Naive thymus-derived CD8-positive, alpha-beta T cell (primary cell): ENCODE measurements around the gene COPZ1. TPM values are rescaled to one million over a fixed set of nuclear protein-coding genes. Genes with fewer than 3 reads are reported as not detected.

Source experiments
- ATAC-seq, 2 donors: fragments of 150-1000 bp; cut with Tn5 transposase in 1 of 2; sonication (Bioruptor Pico), chemical (Tn5 transposase) in 1 of 2; 1 replicate in 1 of 2; 2 replicates in 1 of 2; pipeline ENCODE4 v1.10.0; 2021; ENCODE audit warnings: mild to moderate bottlenecking in 2 of 2, moderate library complexity in 2 of 2
- POLR2A ChIA-PET: fragments of 350-600 bp; sonication (Branson Sonifier 250); formaldehyde crosslinking; loops from one replicate; lab custom pipeline; 2021; ENCODE audit warnings: antibody characterized with exemption; lab: Charles Lee
- DNase-seq, 10 donors: peaks; one replicate each; pipeline versions ENCODE4 v3.0.0 to v3.0.0-alpha.2; 2020 to 2022
- H3K27ac Mint-ChIP-seq, 10 donors: one replicate each; pipeline ENCODE4 v1.8.0; 2020 to 2022; ENCODE audit warnings: mild to moderate bottlenecking in 10 of 10, mixed read lengths in 10 of 10, moderate library complexity in 4 of 10, inconsistent platforms in 1 of 10
- H3K27me3 Mint-ChIP-seq, 5 donors: one replicate each; pipeline ENCODE4 v1.8.0; 2021 to 2022; ENCODE audit warnings: mixed read lengths in 5 of 5
- H3K36me3 Mint-ChIP-seq, 3 donors: one replicate each; pipeline ENCODE4 v1.8.0; 2020 to 2022; ENCODE audit warnings: mixed read lengths in 3 of 3, mild to moderate bottlenecking in 2 of 3, inconsistent platforms in 1 of 3
- H3K4me1 Mint-ChIP-seq, 4 donors: one replicate each; pipeline ENCODE4 v1.8.0; 2021 to 2022; ENCODE audit warnings: mixed read lengths in 4 of 4
- H3K4me3 Mint-ChIP-seq, 10 donors: one replicate each; pipeline ENCODE4 v1.8.0; 2020 to 2022; ENCODE audit warnings: mild to moderate bottlenecking in 10 of 10, mixed read lengths in 10 of 10, moderate library complexity in 6 of 10, inconsistent platforms in 1 of 10
- H3K9me3 Mint-ChIP-seq, 9 donors: one replicate each; pipeline ENCODE4 v1.8.0; 2020 to 2022; ENCODE audit warnings: mixed read lengths in 9 of 9, mild to moderate bottlenecking in 3 of 9, inconsistent platforms in 1 of 9, moderate library complexity in 1 of 9
- polyA plus RNA-seq, 3 donors: library from polyadenylated mRNA; unstranded; fragments of 300-500 nt; fragmentation: Illumina TruSeq; gene quantifications; one replicate each; pipeline ENCODE4 v1.2.3, GENCODE V29; 2021
- total RNA-seq, 8 experiments: library from RNA in 2 of 8; stranded (reverse) in 2 of 8; gene quantifications; one replicate each; pipeline ENCODE4 v1.2.3 and lab custom pipeline; 2021 to 2026

The COPZ1 gene
- total and polyA plus RNA-seq, 5 experiments from 2014 or later = 79.0 to 152 (median 128) TPM

GRCh38 chr12:54364413-54364812 lies 39.5 kb downstream of the COPZ1 start, which contains the start of gene GPR84:
Gene GPR84, minus strand, starts transcription at chr12:54364486. Its CDS starts 635 bp downstream, at chr12:54363851.
- POLR2A ChIA-PET = no interaction called here
- peak in 2 of 10 donors; percentile 11 to 25 for DNase-seq
- H3K27ac Mint-ChIP-seq = peak within 1 kb of the TSS; percentile 3 to 86 (median 58)
- H3K4me1 Mint-ChIP-seq = peaks cover 25 to 39% (median 36%) of the 10 kb centered on the region in 4 donors
- H3K36me3 Mint-ChIP-seq = no peaks in the 10 kb centered on the region
- H3K4me3 Mint-ChIP-seq = peak within 1 kb of the TSS in 6 of 10 donors; percentile 4 to 54 (median 44)
- H3K9me3 Mint-ChIP-seq = no peaks in the 10 kb centered on the region
- no peaks in the 10 kb centered on the region for H3K27me3 Mint-ChIP-seq
- ATAC-seq = peak in 1 of 2 donors; percentile 37

- Mint-ChIP-seq H3K4me3 (peak overlapping the region; percentile 35 to 75 (median 60)), H3K27me3 (no peaks in the 10 kb centered on the region), H3K27ac (peak overlapping the region in 9 of 10 donors; percentile 14 to 81 (median 41)), H3K4me1 (peaks cover 28 to 50% (median 44%) of the 10 kb centered on the region in 4 donors), H3K9me3 (no peaks in the 10 kb centered on the region), H3K36me3 (no peaks in the 10 kb centered on the region)
- ATAC-seq (peak; percentile 13 to 31), DNase-seq (no peak)
- POLR2A ChIA-PET = interaction anchor here (0.5 to 1.7 kb wide), 8 partner anchors 9 to 149 kb away, joined by 3 to 12 read pairs (median 4); partner anchors contain the start of genes CBX5 and HNRNPA1
These were observed 43.2 kb downstream of the COPZ1 start for GRCh38 chr12:54368025-54368708.

GRCh38 chr12:54368709-54369596 lies 44.0 kb downstream of the COPZ1 start:
- Mint-ChIP-seq H3K4me3 (peak overlapping the region; percentile 54 to 75 (median 60)), H3K27ac (peak overlapping the region in 9 of 10 donors; percentile 34 to 81 (median 48))
- POLR2A ChIA-PET = interaction anchor here (0.7 to 1.7 kb wide), 8 partner anchors 10 to 117 kb away, joined by 3 to 12 read pairs (median 4); partner anchors contain the start of genes CBX5, COPZ1 and HNRNPA1

GRCh38 chr12:54369597-54370131 lies 44.7 kb downstream of the COPZ1 start:
- ATAC-seq = no peak
- H3K9me3 Mint-ChIP-seq = no peaks in the 10 kb centered on the region
- peak in 1 of 10 donors; percentile 61 for DNase-seq
- H3K4me1 Mint-ChIP-seq = peaks cover 16 to 35% (median 30%) of the 10 kb centered on the region in 4 donors
- H3K27ac Mint-ChIP-seq = peak overlapping the region in 2 of 10 donors; percentile 40 to 65
- peak overlapping the region in 6 of 10 donors; percentile 54 to 75 (median 60) for H3K4me3 Mint-ChIP-seq
- no peaks in the 10 kb centered on the region for H3K27me3 Mint-ChIP-seq
- H3K36me3 Mint-ChIP-seq = no peaks in the 10 kb centered on the region
- POLR2A ChIA-PET = no interaction called here

More at GRCh38 chr12:54368709-54369596, 44.0 kb downstream of the COPZ1 start:
- peak; percentile 94 to 98 for ATAC-seq
- H3K9me3 Mint-ChIP-seq = no peaks in the 10 kb centered on the region
- H3K27me3 Mint-ChIP-seq = no peaks in the 10 kb centered on the region
- peaks cover 22 to 42% (median 37%) of the 10 kb centered on the region in 4 donors for H3K4me1 Mint-ChIP-seq
- peak; percentile 76 to 92 (median 84) for DNase-seq
- no peaks in the 10 kb centered on the region for H3K36me3 Mint-ChIP-seq

GRCh38 chr12:54370171-54370730 lies 45.3 kb downstream of the COPZ1 start:
- H3K4me1 Mint-ChIP-seq = peaks cover 14 to 33% (median 27%) of the 10 kb centered on the region in 4 donors
- no peak overlapping the region for H3K27ac Mint-ChIP-seq
- no peaks in the 10 kb centered on the region for H3K27me3 Mint-ChIP-seq
- H3K36me3 Mint-ChIP-seq = no peaks in the 10 kb centered on the region
- H3K9me3 Mint-ChIP-seq = no peaks in the 10 kb centered on the region
- peak overlapping the region in 1 of 10 donors; percentile 12 for H3K4me3 Mint-ChIP-seq
- no peak for ATAC-seq
- DNase-seq = peak in 2 of 10 donors; percentile 13 to 60
- POLR2A ChIA-PET = interaction anchor here (0.9 to 1.5 kb wide), 2 partner anchors 11 to 90 kb away, joined by 3 to 4 read pairs; partner anchors contain the start of genes CBX5 and HNRNPA1

- POLR2A ChIA-PET = interaction anchor here (0.9 to 1.5 kb wide), 2 partner anchors 12 to 91 kb away, joined by 3 to 4 read pairs; partner anchors contain the start of genes CBX5 and HNRNPA1
- H3K4me1 Mint-ChIP-seq = peaks cover 14 to 33% (median 27%) of the 10 kb centered on the region in 4 donors
- H3K27me3 Mint-ChIP-seq = no peaks in the 10 kb centered on the region
- H3K36me3 Mint-ChIP-seq = no peaks in the 10 kb centered on the region
- DNase-seq (no peak), ATAC-seq (peak in 1 of 2 donors; percentile 25)
- H3K27ac Mint-ChIP-seq = peak overlapping the region in 7 of 10 donors; percentile 17 to 72 (median 43)
- no peaks in the 10 kb centered on the region for H3K9me3 Mint-ChIP-seq
- H3K4me3 Mint-ChIP-seq = no peak overlapping the region
These were observed 46.6 kb downstream of the COPZ1 start for GRCh38 chr12:54371328-54372112.

- Mint-ChIP-seq H3K36me3 (no peaks in the 10 kb centered on the region), H3K4me1 (peaks cover 14 to 33% (median 27%) of the 10 kb centered on the region in 4 donors), H3K9me3 (no peaks in the 10 kb centered on the region), H3K4me3 (no peak overlapping the region), H3K27me3 (no peaks in the 10 kb centered on the region), H3K27ac (peak overlapping the region in 8 of 10 donors; percentile 13 to 72 (median 38))
- DNase-seq = no peak
- POLR2A ChIA-PET = no interaction called here
- peak in 1 of 2 donors; percentile 3 for ATAC-seq
These were observed 47.3 kb downstream of the COPZ1 start for GRCh38 chr12:54372113-54372806.

GRCh38 chr12:54373649-54374561 lies 49.0 kb downstream of the COPZ1 start:
- ATAC-seq = no peak
- Mint-ChIP-seq H3K36me3 (no peaks in the 10 kb centered on the region), H3K9me3 (no peaks in the 10 kb centered on the region), H3K27me3 (no peaks in the 10 kb centered on the region), H3K4me3 (no peak overlapping the region), H3K27ac (no peak overlapping the region), H3K4me1 (peaks cover 12 to 27% (median 19%) of the 10 kb centered on the region in 4 donors)
- no peak for DNase-seq
- POLR2A ChIA-PET = interaction anchor here (0.6 kb wide), 2 partner anchors 13 to 30 kb away, joined by 3 read pairs; no protein-coding TSS in a partner anchor

- H3K4me3 Mint-ChIP-seq = no peak overlapping the region
- H3K9me3 Mint-ChIP-seq = no peaks in the 10 kb centered on the region
- no peak for ATAC-seq
- H3K27me3 Mint-ChIP-seq = no peaks in the 10 kb centered on the region
- DNase-seq = no peak
- no peaks in the 10 kb centered on the region for H3K36me3 Mint-ChIP-seq
- POLR2A ChIA-PET = no interaction called here
- H3K27ac Mint-ChIP-seq = no peak overlapping the region
- H3K4me1 Mint-ChIP-seq = peaks cover 11 to 28% (median 18%) of the 10 kb centered on the region in 4 donors
These were observed 49.8 kb downstream of the COPZ1 start for GRCh38 chr12:54374562-54375258.

GRCh38 chr12:54375259-54375579 lies 50.3 kb downstream of the COPZ1 start:
- POLR2A ChIA-PET = no interaction called here

More at GRCh38 chr12:54375259-54375579, 50.3 kb downstream of the COPZ1 start:
- ATAC-seq = no peak
- Mint-ChIP-seq H3K4me3 (no peak overlapping the region), H3K9me3 (no peaks in the 10 kb centered on the region), H3K27ac (no peak overlapping the region), H3K36me3 (no peaks in the 10 kb centered on the region), H3K27me3 (no peaks in the 10 kb centered on the region), H3K4me1 (peaks cover 13 to 31% (median 21%) of the 10 kb centered on the region in 4 donors)
- no peak for DNase-seq
